HCEC 1CT (cell line): ENCODE data around the gene GATAD2B.
"Not testable (repeated sequence)": the region's sequence is repeated elsewhere in the genome, so short reads cannot be mapped to it uniquely, and the experiment has no call there.

Experiments used
- DNase-seq: peaks from one replicate; pipeline ENCODE4 v3.0.0-alpha.2; 2017

GATAD2B gene

DNA sequence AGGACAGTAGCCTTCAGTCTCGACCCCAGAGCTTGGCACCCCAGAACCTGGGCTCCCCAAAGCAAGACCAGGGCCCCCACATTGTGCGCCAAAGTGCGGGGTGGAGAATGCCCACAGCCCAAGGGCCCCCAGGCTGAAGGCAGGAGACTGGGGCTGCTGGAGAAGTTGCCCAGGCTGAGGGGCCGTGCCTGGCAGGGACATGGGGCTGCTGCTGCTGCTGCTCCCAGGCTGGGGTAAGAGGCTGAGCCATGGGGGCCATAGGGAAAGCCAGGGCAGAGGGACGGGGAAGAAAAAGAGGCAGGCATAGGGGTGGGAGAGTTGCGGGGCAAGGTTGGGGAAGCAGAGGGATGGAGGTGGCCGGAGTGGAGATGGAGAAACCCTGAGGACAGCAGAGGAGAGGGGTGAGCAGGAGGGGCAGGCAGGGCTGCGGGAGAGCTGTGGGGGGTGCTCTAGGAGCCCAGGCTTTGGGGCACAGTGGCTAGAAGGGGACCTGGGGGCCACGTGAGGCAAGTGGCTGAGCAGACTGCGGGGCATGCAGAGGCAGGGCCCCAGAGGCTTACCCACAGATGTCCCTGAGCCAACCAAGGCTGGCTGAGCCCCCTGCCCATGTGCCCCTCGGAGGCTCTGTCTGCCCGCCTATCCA lies 128.7 kb downstream of the GATAD2B start:
- DNase-seq, result no peak

DNA sequence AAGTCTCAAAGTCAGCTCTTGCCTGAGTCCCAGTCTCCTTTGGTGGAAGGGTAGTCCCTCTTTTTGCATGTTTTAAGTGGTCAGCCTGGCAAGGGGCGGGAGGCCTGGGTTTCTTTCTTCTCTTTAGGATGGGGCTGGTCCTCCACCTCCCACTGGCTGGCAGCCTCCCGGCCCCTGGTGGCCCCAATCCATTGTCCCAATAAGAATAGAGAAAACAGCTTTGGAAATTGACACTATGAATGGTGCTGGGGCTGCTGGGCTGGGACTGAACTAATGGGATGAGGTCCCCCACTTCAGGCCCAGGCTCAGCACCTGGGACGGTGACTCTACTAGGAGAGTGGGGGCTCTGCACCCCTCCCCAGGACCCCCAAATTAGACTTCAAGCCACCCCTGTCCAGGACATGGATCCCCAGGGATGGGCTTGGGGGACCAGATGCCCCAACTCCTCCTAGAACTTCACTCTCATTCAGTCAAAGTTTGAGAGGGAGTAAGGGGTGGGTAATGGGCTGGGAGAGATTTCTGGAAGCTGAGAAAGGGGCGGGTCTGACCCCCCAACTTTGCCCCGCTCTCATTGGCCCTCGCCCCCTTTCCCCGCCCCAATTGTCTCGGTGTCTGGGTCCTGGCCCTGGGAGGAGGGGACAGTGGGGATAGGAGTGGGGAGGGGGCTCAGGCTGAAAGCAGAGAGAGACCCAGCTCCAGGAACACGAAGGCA lies 129.4 kb downstream of the GATAD2B start:
- DNase-seq, result no peak

DNA sequence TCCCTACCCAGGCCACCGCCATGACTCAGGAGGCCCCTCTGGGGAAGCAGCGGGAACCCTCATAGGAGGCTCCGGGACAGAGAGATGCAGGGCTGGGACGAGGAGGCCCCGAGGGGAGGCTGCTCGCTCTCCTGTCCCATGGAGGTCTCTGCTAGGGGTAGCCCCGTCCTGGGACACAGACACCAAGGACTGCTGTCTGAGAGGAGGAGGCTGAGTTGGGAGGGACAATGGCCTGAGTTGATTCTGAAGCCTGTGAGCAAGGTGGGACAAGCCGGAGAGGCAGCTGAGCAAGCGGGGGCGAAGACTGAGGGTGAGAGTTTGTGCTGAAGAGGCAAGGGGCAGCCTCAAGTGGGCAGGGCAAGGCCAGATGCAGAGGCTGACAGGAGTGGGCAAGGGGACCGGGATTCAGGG lies 130.1 kb downstream of the GATAD2B start:
- no peak for DNase-seq

DNA sequence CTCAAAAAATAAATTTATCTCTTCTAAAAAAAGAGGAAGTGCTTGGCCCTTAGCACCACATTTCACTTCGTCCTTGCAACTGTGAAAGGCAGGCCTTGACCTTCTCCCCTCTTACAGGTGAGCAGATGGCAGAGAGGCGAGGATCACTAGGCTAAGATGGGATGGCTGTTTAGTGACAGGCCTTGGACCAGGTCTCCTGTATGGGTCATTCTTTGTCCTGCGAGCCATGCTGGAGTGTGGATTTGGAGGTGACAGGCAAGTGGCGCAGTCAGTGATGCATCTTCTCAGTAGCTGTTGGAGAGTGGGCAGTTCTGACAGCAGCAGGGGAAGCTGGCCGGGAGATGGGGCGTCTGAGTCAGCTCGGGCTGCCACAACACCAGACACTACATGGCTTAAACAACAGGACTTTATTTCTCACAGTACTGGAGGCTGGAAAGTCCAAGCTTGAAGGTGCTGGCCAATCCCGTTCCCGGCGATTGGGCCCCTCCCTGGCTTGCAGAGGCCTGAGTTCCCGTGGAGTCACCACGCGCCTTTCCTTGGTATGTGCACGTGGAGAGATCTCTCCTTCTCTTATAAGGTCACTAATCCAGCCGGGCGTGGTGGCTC lies 131.0 kb downstream of the GATAD2B start:
- peak; percentile 68 for DNase-seq

DNA sequence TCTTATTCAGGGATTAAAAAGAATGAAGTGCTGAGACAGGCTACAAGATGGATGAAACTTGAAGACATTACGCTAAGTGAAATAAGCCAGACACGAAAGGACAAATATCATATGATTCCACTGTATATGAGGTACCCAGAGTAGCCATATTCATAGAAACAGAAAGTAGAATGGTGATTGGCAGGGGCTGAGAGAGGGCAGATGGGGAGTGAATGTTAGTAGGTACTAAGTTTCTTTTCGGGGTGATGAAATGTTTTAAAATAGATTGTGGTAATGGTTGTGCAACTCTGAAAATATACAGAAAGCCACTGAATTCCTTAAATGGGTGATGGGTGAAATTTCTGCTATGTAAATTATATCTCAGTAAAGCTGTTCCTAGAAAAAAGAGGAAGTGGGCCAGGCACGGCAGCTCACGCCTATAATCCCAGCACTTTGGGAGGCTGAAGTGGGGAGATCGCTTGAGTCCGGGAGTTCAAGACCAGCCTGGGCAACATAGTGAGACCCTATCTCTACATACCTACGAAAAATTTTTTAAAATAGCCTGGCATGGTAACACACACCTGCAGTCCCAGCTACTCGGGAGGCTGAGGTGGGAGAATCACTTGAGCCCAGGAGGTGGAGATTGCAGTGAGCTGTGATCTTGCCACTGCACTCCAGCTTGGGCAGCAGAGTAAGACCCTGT lies 131.7 kb downstream of the GATAD2B start:
- DNase-seq, result peak; percentile 97

DNA sequence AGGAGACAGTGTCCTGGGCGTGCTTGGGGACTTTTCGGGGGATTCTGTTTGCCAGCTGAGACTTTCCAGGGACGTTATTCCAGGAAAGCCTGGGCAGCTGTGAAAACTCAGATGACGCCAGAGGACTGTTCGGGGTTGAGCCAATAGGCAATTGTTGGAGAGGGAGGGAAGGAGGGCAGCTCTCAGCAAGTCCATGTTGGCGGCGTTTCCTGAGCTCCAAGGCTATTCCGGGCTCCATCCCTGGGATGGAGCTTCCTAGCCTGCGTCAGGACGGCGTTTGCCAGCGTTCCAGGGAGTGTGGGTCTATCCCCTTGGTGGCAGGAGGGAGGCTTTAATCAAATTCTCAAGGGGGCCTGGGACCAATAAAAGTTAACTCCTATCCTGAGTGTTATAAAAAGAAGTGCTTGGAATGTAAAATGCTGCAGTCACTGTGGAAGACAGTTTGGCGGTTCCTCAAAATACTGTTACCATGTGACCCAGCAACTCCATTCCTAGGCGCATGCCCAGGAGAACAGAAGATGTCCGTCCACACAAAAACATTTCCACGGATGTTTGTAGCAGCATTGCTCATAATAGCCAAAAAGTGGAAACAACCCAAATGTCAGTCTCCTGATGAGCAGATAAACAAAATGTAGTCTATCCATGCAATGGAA lies 132.3 kb downstream of the GATAD2B start:
- DNase-seq, result peak; percentile 83

DNA sequence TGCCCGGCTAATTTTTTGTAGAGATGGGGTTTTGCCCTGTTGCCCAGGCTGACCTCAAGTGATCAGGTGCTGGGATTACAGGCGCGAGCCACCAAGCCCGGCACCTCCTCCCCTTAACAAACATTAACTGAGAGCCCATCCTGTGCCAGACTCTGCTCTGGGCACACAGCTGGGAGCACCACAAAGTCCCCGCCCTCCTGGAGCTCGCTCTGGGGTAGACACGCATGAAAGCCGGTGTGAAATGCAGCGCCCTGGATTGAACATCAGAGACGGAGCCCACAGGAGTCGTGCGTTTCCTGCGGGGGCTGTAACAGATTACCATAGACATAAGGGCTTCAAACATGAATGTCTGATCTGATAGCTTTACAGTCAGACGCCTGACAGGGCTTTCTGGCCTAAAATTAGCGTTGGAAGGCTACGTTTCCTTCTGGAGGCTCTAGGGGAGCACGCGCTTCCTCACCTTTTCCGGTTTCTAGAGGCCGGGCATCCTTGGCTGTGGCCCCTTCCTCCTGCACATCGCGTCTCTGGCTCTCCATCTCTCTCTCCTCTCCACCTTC lies 133.2 kb downstream of the GATAD2B start:
- no peak for DNase-seq

DNA sequence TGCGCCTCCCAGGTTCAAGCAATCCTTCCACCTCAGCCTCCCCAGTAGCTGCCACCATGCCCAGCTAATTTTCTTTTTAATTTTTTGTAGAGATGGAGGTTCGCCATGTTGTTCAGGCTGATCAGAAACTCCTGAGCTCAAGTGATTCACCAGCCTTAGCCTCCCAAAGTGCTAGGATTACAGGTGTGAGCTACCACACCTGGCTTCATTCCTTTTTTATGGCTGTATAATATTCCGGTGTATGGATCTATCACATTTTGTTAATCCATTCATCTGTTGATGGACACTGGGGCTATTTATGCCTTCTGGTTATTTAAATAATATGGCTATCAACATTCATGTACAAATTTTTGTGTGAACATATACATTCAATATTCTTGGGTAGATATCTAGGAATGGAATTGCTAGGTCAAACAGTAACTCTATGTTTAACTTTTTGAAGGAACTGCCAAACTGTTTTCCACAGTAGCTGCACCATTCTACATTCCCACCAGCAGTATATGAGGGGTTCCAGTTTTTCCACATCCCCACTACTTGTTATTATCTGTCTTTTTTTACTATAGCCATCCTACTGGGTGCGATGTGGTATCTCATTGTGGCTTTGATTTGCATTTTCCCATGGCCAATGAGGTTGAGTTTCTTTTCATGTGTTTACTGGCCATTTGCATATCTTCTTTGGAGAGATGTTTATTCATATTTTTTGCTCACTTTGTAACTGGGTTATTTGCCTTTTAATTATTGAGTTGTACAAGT lies 136.6 kb downstream of the GATAD2B start:
- no peak for DNase-seq

DNA sequence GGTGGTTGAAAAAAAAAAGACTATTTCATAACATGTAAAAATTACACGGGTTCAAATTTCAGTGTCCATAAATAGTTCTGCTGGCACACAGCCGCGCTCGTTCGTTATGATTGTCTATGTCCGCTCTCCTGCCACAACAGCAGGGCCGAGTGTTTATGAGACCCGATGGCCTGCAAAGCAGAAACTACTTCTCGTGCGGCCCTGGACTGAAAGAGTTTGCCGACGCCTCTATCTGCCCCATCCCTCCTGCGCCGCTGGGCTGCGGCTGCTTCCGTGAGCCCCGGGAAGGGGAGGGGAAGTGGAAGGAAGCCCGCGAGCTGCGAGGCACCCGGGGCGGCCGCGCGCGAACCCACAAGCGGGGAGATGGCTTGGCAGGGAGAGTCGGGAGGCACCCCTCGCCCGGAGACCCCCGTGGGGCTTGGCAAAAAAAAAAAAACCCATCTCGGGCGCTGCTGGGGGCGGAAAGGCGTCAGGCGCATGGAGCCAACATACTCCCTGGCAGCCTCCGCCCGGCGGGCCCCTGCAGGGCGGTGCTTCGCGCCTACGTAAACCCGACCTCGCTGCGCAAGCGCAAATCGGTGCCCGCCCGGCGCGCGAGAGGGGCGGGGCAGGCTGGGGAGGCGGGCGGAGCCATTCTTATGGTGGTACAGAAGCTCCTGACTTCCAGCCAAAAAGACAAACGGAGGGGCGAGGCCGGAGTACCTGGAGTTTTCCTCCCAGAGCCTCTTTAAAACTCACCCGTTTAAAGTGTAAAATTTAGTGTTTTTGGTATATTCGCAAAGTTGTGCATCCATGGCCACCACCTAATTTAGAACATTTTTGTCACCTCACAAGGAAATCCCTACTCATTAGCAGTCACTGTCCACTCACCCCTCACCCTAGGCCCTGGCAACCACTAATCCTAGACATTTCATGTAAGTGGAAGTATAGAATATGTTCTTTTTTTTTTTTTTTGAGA lies 139.3 kb downstream of the GATAD2B start:
- DNase-seq, result peak; percentile 90

DNA sequence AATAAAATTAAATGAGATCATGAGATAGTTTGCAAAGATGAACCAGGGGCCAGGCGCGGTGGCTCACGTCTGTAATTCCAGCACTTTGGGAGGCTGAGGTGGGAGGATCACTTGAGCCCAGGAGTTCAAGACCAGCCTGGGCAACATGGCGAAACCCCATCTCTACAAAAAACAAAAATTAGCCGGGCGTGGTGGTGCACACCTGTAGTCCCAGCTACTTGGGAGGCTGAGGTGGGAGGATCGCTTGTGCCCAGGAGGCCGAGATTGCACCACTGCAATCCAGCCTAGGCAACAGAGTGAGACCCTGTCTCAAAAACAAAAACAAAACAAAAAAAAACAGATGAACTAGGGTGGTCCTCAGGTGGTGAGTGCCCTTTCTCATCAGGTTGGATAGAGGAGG lies 140.1 kb downstream of the GATAD2B start:
- not testable (repeated sequence) for DNase-seq

DNA sequence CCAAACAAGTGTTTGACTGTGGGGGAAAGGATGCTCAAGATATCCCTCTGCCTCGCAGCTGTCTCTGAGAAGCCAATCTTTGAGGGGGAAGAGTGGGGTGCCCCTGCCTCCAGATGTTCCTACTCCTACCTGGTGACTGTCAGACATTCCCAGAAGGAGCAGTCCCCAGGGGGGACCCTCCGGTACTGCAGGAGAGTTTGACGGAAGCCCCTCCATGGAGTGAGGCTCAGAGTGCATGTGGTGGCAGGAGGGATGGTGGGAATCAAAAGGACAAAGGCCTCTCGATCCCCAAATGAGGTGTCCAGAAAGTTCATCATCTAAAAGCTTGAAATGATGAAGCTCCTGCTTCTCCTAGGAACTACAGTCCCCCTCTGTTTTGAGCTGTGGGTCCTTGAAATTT lies 142.2 kb downstream of the GATAD2B start:
- no peak for DNase-seq

DNA sequence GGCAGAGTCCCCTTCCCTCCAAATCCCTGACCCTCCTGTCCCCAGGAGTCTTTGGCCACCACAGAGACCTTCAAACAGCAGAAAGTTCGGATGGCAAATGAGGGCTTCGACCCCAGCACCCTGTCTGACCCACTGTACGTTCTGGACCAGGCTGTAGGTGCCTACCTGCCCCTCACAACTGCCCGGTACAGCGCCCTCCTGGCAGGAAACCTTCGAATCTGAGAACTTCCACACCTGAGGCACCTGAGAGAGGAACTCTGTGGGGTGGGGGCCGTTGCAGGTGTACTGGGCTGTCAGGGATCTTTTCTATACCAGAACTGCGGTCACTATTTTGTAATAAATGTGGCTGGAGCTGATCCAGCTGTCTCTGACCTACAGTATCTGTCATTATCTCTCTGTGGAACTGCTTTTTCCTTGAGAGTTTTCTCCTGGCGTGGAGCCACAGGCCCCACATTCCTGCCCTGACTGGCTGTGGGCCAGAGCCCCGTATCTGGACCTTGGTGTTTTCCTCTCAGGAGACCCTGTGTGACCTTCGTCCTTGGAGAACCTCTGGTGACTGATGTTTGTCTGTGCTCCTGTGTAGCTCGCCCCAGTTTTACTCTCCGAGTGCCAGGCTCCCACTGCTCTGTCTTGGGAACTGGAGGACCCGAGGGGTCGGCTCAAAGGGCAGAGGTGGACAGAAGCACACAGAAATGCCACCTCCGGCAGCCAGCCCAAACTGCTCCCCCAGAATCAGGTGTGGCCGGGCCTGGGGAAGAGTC lies 142.8 kb downstream of the GATAD2B start:
- DNase-seq, result no peak

DNA sequence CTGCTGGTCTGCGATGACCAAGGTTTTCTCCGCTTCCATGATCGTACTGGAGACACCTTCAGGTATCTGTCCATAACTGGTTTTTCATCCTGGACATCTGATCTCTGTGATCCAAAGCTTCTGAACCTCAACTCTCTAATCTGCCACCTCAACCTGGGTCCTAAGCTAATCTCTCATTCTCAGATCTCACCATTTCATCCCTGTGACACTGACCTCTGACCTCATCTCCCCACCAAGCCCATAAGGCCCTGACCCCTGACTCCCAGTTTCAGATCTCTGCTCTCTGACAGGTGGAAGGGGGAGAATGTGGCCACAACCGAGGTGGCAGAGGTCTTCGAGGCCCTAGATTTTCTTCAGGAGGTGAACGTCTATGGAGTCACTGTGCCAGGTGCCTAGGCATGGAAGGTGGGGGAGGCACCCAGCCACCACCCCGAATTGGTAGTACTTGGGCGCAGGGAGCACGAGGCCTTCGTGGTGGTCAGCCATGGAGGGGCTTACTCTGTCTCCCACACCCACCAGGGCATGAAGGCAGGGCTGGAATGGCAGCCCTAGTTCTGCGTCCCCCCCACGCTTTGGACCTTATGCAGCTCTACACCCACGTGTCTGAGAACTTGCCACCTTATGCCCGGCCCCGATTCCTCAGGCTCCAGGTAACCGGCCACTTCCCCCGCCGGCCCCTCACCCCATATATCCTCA lies 143.8 kb downstream of the GATAD2B start:
- no peak for DNase-seq

DNA sequence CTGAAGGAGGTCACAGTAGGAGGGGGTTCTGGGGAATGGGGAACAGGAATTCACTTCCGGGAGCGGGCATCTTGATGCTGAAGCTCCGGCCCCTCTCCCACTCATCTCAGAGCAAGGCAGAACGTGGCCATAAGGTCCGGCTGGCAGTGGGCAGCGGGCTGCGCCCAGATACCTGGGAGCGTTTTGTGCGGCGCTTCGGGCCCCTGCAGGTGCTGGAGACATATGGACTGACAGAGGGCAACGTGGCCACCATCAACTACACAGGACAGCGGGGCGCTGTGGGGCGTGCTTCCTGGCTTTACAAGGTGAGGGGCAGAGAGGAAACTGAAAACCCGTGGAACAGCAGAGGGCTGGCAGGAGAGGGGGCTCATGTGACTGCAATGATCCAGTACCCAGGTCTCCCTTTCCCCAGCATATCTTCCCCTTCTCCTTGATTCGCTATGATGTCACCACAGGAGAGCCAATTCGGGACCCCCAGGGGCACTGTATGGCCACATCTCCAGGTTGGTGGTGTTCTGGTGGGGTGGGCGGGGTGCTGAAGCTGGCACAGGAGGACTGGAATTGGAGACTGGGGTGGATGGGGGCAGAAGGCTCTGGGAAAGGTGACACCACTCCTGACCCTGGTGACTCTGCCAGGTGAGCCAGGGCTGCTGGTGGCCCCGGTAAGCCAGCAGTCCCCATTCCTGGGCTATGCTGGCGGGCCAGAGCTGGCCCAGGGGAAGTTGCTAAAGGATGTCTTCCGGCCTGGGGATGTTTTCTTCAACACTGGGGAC lies 144.5 kb downstream of the GATAD2B start:
- DNase-seq, result no peak

DNA sequence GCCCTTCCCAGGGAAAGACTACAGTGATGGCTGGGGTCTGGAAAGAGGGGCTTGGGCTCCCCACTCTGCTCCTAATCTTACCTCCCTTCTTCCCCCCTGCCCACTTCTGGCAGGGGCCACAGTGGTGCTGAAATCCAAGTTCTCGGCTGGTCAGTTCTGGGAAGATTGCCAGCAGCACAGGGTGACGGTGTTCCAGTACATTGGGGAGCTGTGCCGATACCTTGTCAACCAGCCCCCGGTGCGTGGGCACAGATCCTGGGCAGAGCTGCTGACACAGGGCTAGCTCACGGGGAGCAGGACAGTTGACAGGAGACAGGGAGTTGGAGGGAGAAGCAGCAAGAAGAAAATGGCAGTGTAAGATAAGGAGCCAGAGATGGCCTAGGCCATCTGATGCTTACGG lies 145.1 kb downstream of the GATAD2B start:
- DNase-seq, result no peak

DNA sequence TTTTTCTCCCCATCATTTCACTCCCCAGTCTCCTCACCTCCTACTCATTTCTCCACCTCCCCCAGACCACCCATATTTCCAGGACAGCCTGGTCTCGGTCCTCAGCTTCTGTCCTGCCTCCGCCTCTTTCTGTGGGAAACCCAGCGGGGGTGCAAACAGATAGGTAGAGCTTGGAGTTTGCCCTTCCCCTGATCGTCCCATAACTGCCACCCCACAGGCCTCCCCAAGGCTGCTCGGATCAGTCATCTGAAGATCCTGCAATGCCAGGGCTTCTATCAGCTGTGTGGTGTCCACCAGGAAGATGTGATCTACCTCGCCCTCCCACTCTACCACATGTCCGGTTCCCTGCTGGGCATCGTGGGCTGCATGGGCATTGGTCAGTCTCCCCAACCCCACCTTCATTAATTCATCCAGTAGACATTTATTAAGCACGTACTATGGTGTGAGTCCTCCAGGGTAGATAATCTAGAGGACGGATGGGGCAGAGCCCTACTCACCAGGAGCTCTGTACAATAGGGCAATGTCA lies 145.9 kb downstream of the GATAD2B start:
- no peak for DNase-seq

DNA sequence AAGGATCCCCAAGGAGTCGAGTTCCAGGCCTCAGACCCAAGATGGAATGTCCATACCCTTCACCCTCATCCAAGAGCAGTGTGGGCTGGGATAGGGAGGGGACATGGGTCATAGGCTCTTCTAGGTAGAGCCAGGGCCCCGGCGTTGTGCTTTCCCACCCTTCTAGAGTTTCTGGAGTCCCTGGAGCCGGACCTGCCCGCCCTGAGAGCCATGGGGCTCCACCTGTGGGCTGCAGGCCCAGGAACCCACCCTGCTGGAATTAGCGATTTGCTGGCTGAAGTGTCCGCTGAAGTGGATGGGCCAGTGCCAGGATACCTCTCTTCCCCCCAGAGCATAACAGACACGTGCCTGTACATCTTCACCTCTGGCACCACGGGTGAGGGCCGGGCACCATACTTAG lies 146.4 kb downstream of the GATAD2B start:
- no peak for DNase-seq
